Fibroblast of skin of right quadriceps (primary cell): ENCODE results near the gene RRBP1.

ENCODE experiments used
- DNase-seq: peaks from one replicate; pipeline ENCODE4 v3.0.0-alpha.2; 2013

The RRBP1 gene

DNA sequence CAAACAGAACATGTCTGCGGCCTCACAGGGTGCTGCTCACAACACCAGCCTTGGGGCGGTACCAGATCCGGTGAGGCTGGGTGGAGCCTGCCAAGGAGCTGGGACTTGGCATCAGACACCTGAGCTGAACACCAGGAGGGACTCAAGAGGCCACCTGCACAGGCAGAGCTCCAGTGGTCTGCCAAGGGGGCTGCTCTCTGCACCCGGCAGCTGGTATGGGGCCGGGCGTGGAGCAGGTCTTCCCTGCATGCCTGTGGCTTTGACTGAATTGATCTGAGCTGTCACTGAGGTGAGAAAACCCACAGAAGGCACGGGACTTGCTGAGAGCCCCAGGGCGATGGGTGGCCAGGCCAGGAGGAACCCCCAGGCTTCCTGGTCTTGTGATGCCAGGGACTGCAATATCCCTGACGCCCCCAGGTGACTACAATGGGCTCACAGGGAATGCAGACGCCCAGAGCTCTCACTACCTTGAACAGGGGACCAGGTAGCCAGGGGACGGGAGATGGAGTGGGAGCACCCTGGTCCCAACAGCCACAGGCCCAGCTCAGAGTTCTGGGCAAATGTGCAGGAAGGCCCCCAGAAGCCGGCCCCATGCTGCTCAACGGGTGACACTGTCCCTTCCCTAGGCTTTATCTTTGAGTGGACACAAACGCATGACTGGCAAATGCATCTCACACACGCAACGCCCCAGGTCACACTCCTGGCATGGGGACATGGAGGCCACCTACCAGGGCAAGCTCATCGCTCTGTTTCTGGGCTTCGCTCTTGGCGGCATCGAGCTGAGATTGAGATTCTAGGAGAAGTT lies 64.0 kb downstream of the RRBP1 start:
- no peak for DNase-seq

DNA sequence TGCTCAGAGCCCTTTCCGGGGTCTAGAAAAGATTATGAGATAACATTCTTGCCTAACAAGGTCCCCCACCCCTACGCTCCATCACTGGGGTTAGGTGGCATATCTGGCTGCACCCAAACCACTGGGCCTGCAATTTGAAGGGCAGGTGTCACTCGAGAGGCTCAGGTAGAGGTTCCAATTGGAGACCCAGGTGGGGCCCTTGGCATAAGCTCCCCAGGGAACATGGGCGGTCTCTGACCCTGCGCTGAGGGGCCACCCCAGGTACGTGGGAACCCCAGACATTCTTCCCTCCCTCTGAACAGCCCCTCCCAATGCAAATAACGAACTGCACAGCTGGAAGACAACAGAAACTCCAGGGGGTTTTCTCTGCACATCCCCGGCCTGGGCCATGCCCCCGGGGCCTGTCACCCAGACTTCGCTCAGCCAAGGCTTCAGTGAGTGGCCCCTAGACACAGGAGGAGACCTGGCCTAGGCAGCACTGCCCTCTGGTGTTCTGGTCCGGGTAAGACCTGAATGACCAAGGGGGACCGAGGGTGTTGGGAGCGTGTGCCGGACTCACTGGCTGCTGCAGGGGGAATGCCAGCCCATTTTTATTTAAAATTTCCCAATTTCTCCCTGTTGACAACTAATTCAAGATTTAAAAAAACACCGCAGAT lies 64.7 kb downstream of the RRBP1 start:
- DNase-seq = peak; percentile 34

DNA sequence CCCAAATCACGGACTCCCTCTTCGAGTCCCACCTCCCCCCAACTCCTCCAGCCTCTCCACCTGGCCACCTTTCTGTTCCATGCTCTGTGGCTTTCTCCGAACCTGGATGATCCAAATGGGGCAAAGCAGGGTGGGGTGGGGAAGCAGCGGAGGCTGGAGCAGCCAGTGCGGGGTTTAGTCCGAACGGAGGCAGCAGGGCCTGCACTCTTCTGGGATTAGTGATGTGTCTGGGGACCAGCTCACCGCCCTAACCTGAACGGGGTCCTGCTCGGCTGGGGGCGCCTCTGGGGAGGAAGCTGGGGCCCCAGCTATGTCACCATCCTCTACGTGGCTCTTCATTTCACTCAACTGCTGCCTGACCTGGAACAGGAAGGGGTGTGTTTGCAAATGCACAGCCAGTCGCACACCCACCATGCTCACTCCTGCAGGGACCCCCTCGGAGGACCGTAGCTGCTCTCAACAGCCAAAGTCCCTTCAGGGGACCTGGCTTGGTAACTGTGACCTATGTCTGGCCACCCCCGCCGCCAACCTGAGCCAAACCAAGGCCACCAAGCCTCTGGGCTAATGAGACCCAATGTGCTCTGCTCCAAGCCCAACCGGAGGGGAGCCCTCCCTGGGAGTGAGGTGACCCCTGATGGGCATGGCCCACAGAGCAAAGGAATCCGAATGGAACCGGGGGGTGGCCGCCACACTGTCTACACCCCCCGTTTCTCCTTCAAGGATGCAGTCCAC lies 65.4 kb downstream of the RRBP1 start:
- no peak for DNase-seq

DNA sequence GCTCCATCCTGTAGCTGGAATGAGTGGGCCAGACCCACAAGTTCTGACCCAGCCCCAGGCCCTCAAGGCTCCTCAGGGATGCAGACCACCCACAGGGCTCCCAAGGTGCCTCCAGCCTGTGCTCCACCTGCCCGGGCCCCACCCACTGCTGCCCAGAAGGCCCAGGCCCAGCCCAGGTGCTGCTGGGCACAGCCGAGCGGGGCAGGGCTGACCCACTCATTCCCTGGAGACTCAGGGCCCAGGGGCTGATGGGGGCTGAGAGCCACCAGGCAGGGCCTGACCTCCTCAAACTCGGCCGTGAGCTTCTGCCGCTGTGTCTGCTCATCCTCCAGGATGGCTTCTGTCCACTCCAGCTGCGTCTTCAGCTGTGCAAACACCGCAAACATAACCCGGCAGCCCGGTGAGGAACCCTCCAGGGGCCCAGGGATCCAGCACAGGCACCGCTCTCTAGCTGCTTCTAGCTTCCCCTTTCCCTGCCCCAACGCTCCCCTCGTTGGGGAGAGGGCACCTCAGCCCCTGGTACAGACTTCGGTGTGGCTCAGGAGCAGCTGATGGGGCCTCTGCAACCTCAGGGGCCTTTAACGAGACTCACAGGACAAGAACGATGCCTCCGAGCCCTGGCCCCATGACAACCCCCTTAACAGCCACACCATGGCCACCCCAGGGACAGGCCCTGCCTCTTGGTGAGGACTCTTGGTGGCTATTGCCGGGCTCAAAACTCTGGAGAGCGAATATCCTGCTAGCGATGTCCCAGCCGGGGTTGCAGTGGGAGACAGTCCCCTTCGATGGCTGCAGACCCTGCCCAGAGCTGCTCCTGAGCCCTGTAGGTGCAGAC lies 66.2 kb downstream of the RRBP1 start:
- DNase-seq = no peak

DNA sequence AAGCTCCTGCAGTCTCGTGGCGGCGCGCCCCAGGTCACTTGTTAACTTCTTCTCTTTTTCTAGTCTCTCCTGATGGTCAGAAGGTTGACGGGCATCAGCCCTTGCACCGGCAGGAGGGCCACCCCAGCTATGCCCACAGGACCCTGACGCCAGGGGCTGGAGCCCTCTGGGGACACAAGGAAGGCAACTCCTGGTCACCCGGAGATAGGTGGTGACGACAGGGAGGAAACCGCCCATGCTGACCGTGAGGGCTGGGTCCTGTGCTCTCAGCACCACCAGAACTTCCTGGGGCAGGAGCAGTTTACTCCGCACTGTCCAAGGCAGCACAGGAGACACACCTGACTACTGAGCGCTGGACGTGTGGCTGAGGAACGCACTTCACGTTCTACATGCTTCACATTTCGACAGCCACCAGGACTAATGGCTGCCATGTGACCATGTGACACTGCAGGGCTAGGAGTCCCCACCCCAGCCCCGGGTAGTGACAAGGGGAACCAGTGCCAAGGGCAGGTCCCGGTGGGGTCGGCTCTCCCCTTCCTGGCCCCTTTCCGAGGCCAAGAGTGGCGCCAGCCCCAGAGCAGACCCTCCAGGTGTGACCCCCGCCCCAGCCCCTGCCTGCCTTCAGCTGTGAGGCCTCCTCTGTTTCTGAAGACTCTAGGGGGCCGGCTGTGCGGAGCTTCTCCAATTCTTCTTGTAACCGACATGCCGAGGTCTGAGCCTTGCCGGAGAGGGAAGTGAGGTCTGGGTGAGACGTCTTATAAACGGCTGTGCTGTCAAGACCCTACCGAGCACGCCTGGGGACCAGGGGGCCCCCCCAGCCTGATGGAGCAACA lies 67.0 kb downstream of the RRBP1 start:
- no peak for DNase-seq

DNA sequence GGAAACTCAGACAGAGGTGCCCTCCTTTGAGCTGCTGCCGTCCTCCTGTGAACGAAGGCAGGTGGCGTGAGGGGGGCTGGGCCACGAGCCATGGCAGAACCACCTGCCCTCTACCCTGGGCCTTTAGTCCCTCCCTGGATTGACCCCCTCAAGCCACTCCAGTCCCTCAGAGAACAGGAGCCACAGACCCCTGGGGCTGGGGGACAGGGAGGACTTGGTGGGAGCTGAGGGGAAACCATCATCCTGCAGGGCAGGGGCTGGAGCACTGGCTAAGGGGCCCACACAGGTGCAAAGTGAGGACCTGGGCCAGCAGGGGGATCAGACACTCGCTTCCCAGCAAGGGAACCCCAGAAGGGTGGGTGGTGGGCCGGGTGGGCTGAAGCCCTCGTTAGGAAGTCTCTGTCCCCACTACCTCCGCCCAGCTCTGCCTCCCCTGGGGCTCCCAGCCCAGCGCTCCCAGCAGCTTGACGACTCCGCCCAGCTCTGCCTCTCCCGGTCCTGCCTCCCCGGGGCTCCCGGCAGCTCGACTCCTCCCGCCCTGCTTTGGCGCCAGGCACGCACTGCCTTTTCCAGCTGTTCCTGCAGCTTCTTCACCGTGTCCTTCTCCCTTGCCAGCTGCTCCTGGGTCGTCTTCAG lies 67.7 kb downstream of the RRBP1 start:
- DNase-seq = no peak

DNA sequence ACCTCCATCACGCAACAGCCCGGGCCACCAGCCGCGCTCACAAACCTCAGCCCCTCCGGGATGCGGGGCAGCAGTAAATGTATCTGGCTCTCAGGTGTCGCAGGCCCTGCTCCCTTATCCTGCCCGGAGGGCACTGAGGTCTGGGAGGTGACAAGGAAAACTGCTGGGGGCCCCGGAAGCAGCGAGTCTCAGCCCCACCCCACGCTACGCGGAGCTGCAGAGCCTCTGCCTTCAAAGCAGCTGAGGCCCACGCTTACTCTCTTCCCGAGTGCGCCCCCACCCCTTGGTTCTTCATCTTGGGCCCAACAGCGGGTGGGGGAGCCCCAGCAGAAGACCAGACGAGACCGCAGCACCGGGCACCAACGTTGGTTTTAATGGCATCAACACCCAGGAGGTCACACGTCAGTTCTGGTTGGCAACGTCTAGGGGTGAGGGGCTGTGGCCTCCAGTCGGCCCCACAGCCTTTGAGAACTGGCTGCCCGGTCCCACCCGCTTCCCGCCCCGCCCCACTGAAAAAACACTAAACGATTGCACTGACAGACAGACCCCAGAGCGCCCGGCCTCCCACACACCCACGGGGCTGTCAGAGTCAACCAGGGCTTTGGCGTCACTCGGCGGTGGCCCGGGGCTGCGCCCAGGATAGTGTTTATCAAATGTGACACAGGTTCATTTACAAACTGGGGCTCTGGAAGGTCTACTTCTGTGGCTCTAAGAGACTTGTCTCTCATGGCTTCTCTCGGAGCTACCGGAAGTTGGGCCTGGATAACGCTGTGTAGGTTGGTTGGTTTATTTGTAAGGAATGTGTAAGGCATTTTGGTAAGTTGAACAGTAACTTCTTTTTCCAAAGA lies 68.5 kb downstream of the RRBP1 start:
- DNase-seq = no peak

DNA sequence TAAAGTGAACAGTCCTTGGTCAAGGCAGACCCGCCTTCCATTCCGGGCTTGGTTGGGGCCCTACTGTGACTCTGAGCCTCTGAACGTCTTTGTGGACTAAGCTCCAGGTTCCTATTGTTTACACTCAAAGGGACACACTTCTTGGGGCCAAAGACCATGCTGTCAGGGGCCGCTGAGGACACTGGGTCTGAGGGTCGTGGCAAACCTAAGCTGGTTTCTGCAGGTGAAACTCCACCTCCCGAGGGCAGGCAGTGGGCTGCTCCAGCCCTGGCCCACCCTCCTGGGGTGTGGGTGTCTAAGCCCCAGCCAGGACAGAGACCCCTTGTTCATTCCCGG lies 69.1 kb downstream of the RRBP1 start:
- DNase-seq = no peak

DNA sequence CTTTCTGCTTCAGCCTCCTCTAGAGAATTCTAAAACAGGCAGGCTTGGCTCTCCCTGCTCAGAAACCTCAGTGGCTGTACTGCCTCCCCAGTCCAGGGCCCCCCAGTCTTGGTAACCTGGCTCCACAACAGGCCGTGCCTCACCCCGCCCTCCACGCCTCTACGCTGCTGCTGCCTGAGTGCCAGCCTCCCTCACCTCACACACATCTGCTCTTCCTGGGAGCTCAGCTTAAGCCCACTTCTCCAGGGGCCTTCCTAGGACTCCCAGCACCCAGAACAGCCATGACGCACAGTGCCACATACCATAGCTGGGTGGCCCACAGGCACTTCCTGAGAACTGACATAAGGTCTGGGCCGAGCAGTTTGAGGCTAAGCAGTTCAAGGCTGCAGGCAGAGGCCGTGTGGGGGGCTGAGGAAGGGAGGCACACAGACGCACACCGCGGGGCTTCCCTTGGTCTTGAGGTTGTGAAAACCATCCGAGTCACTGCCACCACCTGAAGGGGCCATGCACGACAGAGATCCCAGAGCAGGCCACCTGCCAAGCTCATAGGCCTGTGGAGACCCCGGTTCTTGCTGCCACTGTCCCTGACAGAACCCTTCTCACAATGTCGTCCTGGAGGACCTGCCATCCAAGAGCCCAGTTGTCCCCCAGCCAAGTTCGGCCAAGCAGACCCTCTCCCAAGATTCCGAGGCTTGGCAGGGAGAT lies 69.6 kb downstream of the RRBP1 start:
- peak; percentile 72 for DNase-seq

DNA sequence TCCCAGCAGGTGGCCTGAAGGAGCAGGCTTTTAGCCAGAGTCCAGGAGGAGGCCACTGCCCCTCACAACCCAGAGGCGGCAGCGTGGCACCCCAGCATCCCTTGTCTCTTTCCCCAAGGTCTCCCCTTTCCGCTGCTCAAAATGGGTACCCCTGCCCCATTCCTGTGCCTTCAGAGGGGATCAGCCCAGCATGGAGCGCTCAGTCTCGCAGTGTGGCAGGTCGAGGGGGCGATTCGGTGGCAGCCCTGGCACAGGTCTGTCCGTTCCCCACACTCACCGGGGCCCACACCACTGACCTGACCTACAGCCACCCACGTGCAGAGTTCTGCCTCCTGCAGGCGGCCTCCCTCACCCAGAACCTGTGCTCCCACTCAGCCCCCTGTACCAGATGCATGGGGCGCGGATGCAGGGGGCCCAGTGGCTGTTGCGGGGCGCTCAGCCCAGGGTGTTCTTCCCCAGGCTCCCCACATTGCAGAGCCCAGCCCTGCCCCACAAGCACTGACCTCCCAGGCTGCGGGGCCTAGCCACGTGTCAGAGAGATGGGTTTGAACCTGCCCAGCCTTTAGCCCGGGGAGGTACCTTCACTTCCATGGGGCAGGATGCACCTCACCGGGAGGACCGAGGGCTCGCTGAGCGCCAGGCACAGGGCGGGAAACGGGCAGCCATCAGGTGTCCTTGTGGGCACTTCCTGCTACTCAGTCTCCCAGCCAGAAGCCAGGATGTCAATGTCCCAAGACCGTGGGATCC lies 70.3 kb downstream of the RRBP1 start:
- DNase-seq = no peak

DNA sequence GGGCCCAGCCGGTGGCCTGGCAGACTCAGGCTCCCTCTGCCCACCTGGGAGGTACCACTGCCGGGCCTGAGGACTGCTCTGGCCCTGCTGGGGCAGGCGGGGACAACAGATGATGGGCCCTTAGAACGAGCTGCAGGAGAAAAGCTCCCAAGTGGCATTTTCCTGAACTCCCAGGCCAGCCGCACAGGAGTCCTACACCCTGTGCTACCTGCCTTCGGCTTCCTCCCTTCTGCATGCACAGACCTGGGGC lies 70.8 kb downstream of the RRBP1 start:
- DNase-seq = peak; percentile 33

DNA sequence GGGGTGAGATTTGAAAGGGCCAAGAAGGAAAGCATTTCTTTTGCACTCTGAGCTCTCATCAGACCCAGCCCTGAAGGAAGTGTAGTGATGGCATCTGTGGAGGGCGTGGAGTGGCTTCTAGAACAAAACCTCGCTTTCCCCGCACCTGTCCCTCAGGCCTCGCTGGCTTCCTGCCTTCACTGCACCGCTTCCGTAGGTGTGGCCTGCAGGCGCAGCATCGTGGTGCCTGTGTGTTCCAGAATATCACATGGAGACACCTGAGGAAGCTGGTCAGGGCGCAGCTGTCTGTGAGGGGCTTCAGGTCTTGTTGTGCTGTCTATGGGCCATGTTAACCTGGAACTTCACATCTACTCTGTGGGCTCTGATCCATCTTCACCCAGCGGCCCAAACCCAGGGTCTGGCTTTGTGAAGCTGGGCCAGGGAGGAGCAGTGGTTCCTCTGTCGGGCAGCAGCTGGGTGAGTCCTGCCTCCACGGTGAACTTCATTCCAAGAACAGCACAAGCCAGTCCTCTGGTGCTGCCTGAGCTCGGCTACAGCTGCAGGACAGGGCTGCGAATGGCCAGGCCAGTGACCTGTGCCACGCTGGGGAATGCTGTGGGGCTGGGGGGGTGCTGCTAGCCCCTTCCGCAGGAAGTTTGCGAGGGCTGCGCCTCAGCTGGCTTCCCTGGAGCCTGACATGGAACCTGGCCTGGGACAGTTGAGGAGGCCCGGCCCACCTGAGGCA lies 71.3 kb downstream of the RRBP1 start:
- no peak for DNase-seq

DNA sequence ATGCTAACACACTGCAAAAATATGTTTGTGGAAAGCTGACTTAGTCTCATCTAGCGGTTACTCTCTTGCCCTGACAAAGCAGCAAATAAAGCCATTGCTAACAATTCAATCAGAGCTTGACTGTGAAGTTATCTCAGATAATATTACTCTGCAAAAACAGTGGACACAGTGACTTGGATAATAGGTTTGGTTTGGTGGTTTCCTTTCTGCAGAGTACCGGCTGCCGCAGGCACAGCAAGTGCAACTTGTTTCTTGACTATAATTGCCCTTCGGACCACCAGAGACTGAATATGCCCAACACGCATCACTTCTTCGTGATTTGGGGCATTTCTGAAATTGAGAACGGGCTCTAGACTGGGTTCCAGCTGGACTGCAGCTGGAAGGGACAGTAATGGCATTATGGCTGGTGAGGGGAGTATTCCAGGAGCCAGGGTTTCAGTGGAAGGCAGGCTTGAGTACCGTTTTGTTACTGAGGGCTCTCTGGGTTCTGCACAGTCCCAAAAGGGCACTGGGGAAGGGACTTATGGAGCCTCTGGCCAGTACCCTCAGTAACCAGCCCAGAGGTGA lies 72.1 kb downstream of the RRBP1 start:
- no peak for DNase-seq

DNA sequence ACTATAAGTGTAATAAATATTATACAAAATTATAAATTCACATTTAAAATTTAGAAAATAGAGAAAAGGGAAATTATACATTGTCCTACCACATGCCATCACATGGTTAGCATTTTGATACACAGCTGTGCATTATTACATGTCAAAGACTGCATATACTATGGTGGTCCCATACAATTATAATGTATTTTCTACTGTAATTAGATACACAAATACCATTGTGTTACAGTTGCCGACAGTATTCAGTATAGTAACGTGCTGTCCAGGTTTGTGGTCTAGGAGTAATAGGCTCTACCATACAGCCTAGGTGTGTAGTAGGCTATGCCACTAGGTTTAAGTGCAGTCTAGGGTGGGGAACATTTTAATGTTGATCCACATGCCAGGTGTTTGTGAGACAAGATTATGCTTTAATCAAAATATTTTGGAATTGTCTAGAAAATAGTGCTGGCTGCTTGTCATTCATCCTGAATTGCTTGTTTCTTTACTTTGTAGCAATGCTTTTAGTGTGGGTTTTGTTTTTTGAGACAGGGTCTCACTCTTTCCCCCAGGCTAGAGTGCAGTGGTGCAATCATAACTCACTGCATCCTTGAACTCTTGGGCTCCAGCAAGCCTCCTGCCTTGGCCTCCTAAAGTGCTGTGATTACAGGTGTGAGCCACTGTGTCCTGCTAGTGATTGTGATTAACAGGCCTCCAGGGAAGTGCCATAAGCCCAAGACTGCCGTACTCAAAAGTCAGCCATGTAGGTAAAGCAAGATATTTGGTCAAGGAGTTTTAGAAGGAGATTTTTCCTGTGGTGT lies 73.1 kb downstream of the RRBP1 start:
- DNase-seq = no peak

DNA sequence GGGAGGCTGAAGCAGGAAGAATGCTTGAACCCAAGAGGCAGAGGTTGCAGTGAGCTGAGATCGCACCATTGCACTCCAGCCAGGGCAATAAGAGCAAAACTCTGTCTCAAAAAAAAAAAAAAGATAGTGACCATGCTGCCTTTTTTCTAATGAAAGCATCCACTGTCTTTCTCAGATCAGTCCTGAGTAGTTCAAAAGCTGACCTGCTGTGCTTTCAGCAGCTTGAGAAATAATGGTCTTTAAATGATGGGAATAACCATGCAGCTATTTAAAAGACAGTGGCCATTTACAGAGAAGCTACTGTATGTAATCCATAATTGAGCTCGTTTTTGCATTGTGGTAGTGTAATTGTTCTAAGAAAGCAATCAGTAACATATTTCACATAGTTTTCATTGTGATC lies 76.0 kb downstream of the RRBP1 start:
- DNase-seq = no peak

DNA sequence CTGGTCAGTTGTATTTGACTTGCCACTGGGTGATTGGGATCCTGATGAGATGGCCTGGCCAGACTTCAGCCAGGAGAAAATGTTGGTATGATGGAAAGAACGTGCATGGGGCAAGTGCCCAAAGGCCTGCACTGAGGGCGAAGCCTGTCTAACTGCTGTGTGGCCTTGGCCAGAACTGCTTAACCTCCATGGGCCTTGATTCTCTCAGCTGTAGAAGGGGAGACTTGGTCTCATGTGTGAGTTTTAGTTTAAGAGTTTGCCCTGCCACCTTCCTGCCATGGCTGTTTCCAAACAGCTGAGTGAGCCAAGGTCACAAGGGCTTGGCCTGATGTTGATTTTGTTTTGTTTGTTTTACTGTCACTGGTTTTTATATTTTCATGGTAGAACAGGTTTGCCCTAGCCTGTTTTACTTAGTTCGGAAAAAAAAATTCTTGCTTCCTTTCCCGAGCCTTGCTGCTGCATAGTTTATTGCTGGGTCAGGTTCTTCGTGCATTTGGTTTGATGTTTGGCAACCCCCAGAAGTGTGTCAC lies 76.8 kb downstream of the RRBP1 start:
- no peak for DNase-seq

DNA sequence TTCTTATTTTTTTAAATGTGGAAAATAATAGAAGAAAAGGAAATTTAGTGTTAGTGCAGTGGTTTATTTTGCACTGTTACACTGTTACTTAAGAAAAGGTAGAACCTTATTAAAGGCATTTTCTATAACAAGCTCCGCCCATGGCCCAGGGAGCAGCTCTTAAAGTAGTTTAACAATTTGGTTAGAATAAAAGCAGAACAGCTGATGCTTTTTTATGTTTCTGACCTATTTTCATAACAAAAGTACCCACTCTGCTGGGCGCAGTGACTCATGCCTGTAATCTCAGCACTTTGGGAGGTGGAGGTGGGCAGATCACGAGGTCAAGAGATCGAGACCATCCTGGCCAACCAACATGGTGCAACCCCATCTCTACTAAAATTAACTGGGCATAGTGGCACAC lies 79.5 kb downstream of the RRBP1 start:
- no peak for DNase-seq
